DMS153 (cell line): ENCODE data around the gene CD3G.
"Not testable (repeated sequence)": the region's sequence is repeated elsewhere in the genome, so short reads cannot be mapped to it uniquely, and the experiment has no call there.

Experiments
- DNase-seq: peaks from one replicate; lab custom pipeline; 2025; lab: John Stamatoyannopoulos, UW

The CD3G gene

DNA sequence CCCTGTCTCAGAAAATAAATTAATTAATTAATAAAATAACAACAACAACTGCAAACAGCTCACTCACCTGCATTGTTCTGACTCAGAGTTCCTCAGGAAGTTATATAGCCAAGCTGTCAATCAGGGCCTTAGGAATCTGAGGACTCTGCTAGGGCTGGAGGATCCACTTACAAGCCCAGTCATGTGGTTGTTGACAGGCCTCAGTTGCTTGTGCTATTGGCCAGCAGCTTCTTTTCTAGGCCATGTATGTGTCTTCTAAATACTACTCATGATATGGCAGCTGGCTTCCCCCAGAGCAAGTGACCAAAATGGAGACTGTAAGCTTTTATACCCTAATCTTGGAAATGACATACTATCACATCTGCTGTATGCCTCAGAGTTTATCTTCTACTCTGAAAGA lies 36.4 kb downstream of the CD3G start:
- DNase-seq, result no peak

DNA sequence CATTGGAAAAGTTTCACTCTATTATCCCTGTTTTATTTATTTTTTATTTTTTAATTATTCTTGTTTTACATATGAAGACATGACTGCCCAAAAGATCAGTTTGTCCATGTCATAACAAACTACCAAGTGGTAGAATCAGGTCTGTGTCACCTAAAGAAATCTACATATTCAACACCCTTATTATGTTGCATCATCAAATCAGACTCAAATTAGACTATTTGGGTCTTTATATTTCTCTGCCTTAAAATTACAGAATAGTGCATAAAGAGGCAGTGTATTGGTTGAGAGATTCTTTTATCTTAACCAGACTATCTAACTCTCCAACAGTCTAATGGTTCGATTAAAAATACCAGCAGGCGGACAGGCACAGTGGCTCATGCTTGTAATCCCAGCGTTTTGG lies 38.8 kb downstream of the CD3G start:
- no peak for DNase-seq

DNA sequence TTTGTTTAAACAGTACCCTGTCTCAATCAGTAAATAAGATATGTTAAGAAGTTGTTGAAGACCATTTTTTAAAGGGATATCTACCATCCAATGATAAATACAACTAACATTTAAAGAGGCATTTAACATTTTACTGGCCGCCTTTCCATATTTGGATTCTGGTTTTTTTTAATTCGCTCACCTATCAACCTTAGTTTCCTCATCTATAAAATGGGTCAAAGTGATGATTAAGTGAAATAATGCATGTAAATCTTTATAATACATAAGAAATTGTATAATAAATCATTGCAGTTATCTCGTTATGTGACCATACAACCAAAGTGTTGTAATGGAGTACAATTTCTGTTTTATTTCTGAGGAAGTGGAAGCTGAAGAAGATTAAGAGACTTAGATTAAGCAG lies 39.5 kb downstream of the CD3G start:
- no peak for DNase-seq

DNA sequence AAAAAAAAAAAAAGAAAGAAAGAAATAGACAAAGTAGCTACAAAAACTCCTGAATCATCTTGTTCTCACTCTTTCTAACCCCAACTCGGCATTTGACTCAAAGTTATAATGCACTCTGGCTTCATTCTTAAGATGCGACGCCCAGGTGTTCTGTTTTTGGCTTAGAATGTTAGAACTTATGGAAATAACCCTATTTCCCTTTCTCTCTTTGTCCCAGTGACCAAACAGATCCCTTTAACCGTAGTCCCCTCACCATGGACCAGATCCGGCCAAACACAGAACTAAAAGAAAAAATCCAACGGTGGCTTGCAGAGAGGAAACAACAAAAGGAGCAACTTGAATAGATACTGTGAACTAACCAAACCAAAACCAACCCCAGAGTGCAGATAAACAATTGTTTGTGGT lies 52.0 kb downstream of the CD3G start:
- no peak for DNase-seq

DNA sequence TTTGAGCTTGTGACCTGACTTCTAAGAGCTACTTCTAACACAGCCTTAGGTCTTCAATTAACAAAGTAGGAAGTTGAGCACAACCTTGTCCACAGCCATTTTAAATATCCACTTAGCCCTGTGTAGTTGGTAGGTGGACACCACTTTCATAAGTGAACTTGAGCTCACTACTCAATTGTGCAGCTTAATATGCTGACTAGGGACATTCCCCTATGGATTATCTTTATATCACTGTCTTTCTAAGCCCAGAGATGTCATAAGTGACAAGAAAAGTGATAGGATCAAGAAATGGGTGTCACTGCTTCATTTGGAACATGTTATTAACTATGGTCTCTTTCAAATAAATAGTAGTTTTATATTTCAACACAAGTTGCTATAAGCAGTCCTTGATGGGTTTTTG lies 53.3 kb downstream of the CD3G start:
- DNase-seq, result no peak

DNA sequence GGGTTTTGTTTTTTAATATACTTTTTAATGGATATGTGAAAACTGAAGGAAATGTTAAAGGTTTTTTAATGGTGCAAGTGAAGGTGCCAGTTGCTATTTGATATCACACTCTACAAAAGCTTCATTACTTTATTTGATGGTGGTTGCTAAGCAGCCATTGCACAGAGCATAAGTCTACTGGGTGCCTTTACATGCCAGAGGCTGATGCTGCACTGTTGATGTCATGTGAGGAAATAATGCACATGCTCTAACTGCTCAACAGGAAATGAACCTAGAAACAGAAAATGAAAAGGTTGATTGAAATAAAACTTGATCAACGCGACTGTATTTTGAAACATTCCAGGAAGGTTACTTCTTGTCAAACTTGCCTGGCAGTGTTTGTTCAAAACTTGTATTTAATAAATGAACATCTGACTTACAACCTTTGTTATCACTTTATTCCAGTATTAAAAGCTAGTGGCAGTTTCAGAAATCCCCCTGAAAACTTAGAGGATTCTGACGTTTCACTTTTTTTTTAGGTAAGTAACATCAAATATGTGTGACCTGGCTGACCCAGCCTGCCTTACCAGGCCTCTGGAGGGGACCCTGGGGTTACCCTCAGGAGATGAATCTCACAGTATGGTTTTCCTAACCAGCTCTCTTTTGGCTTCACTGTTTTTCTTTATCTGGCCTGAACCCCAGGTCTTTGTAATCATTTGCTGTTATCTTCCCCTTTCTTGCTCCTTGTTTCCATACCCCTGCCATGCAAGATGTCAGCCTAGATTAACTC lies 54.8 kb downstream of the CD3G start:
- DNase-seq, result peak; percentile 43

DNA sequence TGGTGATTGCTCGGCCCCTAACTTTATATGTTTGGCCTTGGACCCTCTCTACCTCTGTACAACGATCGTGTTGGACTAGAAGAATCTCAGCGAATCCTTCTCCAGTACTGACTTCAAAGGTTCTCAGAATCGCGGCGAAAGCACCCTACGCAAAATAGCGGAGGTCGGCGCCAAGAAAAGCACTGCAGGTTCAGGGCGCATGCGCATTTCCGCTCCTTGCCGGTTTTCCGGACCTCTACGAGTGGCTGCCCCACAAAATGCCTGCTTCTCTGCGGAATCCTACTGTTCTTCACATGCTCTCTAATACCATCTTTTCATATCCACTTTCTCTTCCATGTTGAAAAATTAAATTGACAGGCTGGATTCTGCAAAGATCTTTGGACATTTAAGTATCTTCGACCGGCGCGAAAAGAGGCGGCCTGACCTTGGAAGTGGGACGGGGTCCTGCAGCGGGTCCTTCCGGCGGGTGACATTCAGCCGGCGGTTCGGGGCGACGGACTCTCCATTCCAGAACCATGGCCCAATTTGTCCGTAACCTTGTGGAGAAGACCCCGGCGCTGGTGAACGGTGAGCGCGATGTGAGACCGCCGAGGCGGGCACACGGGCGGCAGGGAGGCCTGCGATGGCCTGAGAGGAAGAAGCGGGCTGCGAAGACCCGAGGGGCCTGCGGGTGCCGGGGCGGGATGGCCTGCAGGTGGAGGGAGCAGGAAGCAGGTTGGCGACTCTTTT lies 57.2 kb downstream of the CD3G start, which contains the start of gene ATP5MG:
ATP5MG (plus strand) TSS at position 456 of the 729 bp plus-strand sequence; CDS start at position 516, 60 bp downstream.
- DNase-seq, result peak; percentile 74

DNA sequence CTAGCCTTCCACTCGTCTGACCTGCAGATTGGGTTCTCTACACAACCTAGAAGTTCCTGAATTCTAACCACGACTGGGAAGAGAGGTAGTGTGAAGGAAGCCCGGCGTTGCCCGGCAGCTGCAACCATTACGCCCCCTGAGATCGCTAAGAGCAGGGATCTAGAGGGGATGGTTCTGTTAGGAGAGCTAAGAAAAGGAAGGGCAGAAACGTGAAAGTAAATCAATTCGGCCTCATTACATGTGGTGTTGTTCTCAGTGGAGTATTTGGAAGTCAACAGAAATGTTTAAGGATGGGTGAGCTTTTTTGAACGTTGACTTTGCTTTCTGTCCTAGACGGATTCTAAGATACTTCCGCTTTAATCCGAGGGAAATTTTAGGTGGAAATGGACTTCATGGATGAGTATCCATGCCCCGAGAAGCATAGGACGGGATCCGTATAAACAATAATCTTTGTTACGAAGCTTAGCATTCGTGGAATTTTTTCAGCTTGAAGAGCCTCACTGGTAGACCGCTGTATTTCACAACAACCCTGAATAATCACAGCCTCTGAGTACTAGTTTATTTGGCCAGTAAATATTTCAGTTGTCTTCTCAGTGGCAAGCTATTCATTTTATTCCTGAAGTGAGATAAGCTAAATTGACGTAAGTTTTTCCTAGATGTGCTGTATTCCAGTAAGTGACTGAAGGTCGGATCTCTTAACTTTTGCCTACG lies 57.9 kb downstream of the CD3G start:
- DNase-seq, result no peak

DNA sequence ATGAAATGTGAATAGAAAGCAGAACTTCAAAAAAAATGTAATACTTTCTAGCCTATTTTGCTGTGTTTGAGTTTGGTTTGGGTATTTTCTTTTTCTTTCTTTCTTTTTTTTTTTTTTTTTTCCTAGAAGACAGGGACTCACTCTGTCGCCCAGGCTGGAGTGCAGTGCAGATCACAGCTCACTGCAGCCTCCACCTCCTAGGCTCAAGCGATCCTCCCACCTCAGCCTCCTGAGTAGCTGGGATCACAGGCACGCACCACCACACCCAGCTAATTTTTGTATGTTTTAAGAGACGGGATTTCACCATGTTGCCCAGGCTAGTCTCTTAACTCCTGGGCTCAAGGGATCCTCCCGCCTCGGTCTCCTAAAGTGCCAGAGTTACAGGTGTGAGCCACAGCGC lies 58.5 kb downstream of the CD3G start:
- not testable (repeated sequence) for DNase-seq
